HEK293 (cell line): Measurements from ENCODE around the gene DSTN.

ENCODE experiments used
- CTCF ChIA-PET: fragments of 350-600 bp; formaldehyde crosslinking; extraction: SDS; loops from one replicate; lab custom pipeline; 2021; ENCODE audit warnings: antibody characterized with exemption; lab: Yijun Ruan, JAX
- POLR2A ChIA-PET: fragments of 300-600 bp; formaldehyde crosslinking; extraction: SDS; loops from one replicate; lab custom pipeline; 2020; ENCODE audit warnings: antibody characterized with exemption, inconsistent platforms; lab: Yijun Ruan, JAX
- H3K27ac ChIP-seq: fragments of 200-500 bp; sonication (Bioruptor generic); 2 replicates; pipeline ENCODE4 v1.5.1; 2014; ENCODE audit warnings: low read depth, low read length, control low read depth, inconsistent platforms; ENCODE audit errors: extremely low read depth
- H3K36me3 ChIP-seq, 2 experiments: fragments of 200-500 bp in 1 of 2; sonication (Bioruptor generic) in 1 of 2; 1 replicate in 1 of 2; 2 replicates in 1 of 2; pipeline ENCODE4 v1.5.1; 2014 to 2017; ENCODE audit warnings: inconsistent platforms in 2 of 2, low read length in 2 of 2; ENCODE audit not compliant: control insufficient read depth in 2 of 2, insufficient read depth in 1 of 2
- H3K4me1 ChIP-seq: fragments of 200-500 bp; sonication (Bioruptor generic); 2 replicates; pipeline ENCODE4 v1.5.1; 2014; ENCODE audit warnings: mild to moderate bottlenecking, low read length, inconsistent platforms; ENCODE audit not compliant: control insufficient read depth, insufficient read depth
- H3K4me3 ChIP-seq: 2 replicates; pipeline ENCODE4 v1.5.1; 2011; ENCODE audit warnings: low read depth, mild to moderate bottlenecking, control low read depth, low read length, moderate library complexity
- H3K9me3 ChIP-seq: fragments of 200-500 bp; sonication (Bioruptor generic); 2 replicates; pipeline ENCODE4 v1.5.1; 2014; ENCODE audit warnings: low read depth, low read length, inconsistent platforms; ENCODE audit not compliant: control insufficient read depth, insufficient read depth
- BCL11B ChIP-seq: fragments of 450-650 bp; formaldehyde crosslinking; IDR thresholded peaks from 2 replicates; pipeline ENCODE4 v1.5.1; 2016; ENCODE audit warnings: low read depth, missing biosample characterization, missing genetic modification characterization
- GLIS2 ChIP-seq: fragments of 450-650 bp; formaldehyde crosslinking; IDR thresholded peaks from 2 replicates; pipeline ENCODE4 v1.5.1; 2016; ENCODE audit warnings: missing biosample characterization, missing genetic modification characterization
- HIC1 ChIP-seq: fragments of 450-650 bp; formaldehyde crosslinking; IDR thresholded peaks from 2 replicates; pipeline ENCODE4 v1.5.1; 2016; ENCODE audit warnings: missing biosample characterization, missing genetic modification characterization
- KLF1 ChIP-seq: fragments of 450-650 bp; formaldehyde crosslinking; IDR thresholded peaks from 2 replicates; pipeline ENCODE4 v1.5.1; 2016; ENCODE audit warnings: missing biosample characterization, missing genetic modification characterization
- ZBTB44 ChIP-seq: fragments of 450-650 bp; IDR thresholded peaks from 2 replicates; pipeline ENCODE4 v1.5.1; 2018; ENCODE audit warnings: missing biosample characterization, mild to moderate bottlenecking, missing genetic modification characterization
- ZFHX2 ChIP-seq: fragments of 450-650 bp; formaldehyde crosslinking; conservative IDR thresholded peaks from 2 replicates; pipeline ENCODE4 v1.5.1; 2016; ENCODE audit warnings: missing biosample characterization, missing genetic modification characterization
- ZFP37 ChIP-seq: fragments of 450-650 bp; formaldehyde crosslinking; IDR thresholded peaks from 2 replicates; pipeline ENCODE4 v1.5.1; 2016; ENCODE audit warnings: missing biosample characterization, missing genetic modification characterization
- ZNF10 ChIP-seq: fragments of 450-650 bp; formaldehyde crosslinking; IDR thresholded peaks from 2 replicates; pipeline ENCODE4 v1.5.1; 2017; ENCODE audit warnings: missing biosample characterization, missing genetic modification characterization
- ZNF133 ChIP-seq: fragments of 450-650 bp; formaldehyde crosslinking; IDR thresholded peaks from 2 replicates; pipeline ENCODE4 v1.5.1; 2016; ENCODE audit warnings: missing biosample characterization, missing genetic modification characterization
- ZNF138 ChIP-seq: fragments of 450-650 bp; formaldehyde crosslinking; IDR thresholded peaks from 2 replicates; pipeline ENCODE4 v1.5.1; 2016; ENCODE audit warnings: missing biosample characterization, missing genetic modification characterization, borderline replicate concordance
- ZNF146 ChIP-seq: fragments of 450-650 bp; formaldehyde crosslinking; IDR thresholded peaks from 2 replicates; pipeline ENCODE4 v1.5.1; 2016; ENCODE audit warnings: missing biosample characterization, missing genetic modification characterization
- ZNF175 ChIP-seq: fragments of 450-650 bp; formaldehyde crosslinking; IDR thresholded peaks from 2 replicates; pipeline ENCODE4 v1.5.1; 2016; ENCODE audit warnings: missing biosample characterization, missing genetic modification characterization
- ZNF335 ChIP-seq: fragments of 450-650 bp; formaldehyde crosslinking; conservative IDR thresholded peaks from 2 replicates; pipeline ENCODE4 v1.5.1; 2016; ENCODE audit warnings: missing biosample characterization, missing genetic modification characterization
- ZNF350 ChIP-seq: fragments of 450-650 bp; formaldehyde crosslinking; IDR thresholded peaks from 2 replicates; pipeline ENCODE4 v1.5.0; 2017; ENCODE audit warnings: missing biosample characterization, mild to moderate bottlenecking, missing genetic modification characterization
- ZNF416 ChIP-seq: fragments of 450-650 bp; formaldehyde crosslinking; IDR thresholded peaks from 2 replicates; pipeline ENCODE4 v1.5.1; 2016; ENCODE audit warnings: missing biosample characterization, missing genetic modification characterization
- ZNF510 ChIP-seq: fragments of 450-650 bp; formaldehyde crosslinking; IDR thresholded peaks from 2 replicates; pipeline ENCODE4 v1.5.1; 2018; ENCODE audit warnings: mild to moderate bottlenecking, missing genetic modification characterization, missing biosample characterization; ENCODE audit not compliant: insufficient replicate concordance
- ZNF623 ChIP-seq: fragments of 450-650 bp; formaldehyde crosslinking; IDR thresholded peaks from 2 replicates; pipeline ENCODE4 v1.5.1; 2016; ENCODE audit warnings: missing biosample characterization, missing genetic modification characterization
- ZNF664 ChIP-seq: fragments of 450-650 bp; formaldehyde crosslinking; IDR thresholded peaks from 2 replicates; pipeline ENCODE4 v1.5.1; 2016; ENCODE audit warnings: missing biosample characterization, missing genetic modification characterization
- ZNF677 ChIP-seq: fragments of 450-650 bp; IDR thresholded peaks from 2 replicates; pipeline ENCODE4 v1.5.0; 2018; ENCODE audit warnings: missing biosample characterization, mild to moderate bottlenecking, missing genetic modification characterization, moderate library complexity
- ZNF704 ChIP-seq: fragments of 450-650 bp; formaldehyde crosslinking; IDR thresholded peaks from 2 replicates; pipeline ENCODE4 v1.5.1; 2016; ENCODE audit warnings: missing biosample characterization, missing genetic modification characterization
- ZNF747 ChIP-seq: fragments of 450-650 bp; formaldehyde crosslinking; IDR thresholded peaks from 2 replicates; pipeline ENCODE4 v1.5.1; 2016; ENCODE audit warnings: missing biosample characterization, missing genetic modification characterization
- ZNF791 ChIP-seq: fragments of 450-650 bp; formaldehyde crosslinking; IDR thresholded peaks from 2 replicates; pipeline ENCODE4 v1.5.1; 2016; ENCODE audit warnings: missing biosample characterization, missing genetic modification characterization
- ZNF843 ChIP-seq: fragments of 450-650 bp; formaldehyde crosslinking; IDR thresholded peaks from 2 replicates; pipeline ENCODE4 v1.5.1; 2016; ENCODE audit warnings: missing biosample characterization, missing genetic modification characterization
- TF ChIP-seq, protein P1 (sequence below): fragments of 450-650 bp; formaldehyde crosslinking; IDR thresholded peaks from 2 replicates; pipeline ENCODE4; 2016; ENCODE audit warnings: missing biosample characterization, missing genetic modification characterization

Gene DSTN

DNA sequence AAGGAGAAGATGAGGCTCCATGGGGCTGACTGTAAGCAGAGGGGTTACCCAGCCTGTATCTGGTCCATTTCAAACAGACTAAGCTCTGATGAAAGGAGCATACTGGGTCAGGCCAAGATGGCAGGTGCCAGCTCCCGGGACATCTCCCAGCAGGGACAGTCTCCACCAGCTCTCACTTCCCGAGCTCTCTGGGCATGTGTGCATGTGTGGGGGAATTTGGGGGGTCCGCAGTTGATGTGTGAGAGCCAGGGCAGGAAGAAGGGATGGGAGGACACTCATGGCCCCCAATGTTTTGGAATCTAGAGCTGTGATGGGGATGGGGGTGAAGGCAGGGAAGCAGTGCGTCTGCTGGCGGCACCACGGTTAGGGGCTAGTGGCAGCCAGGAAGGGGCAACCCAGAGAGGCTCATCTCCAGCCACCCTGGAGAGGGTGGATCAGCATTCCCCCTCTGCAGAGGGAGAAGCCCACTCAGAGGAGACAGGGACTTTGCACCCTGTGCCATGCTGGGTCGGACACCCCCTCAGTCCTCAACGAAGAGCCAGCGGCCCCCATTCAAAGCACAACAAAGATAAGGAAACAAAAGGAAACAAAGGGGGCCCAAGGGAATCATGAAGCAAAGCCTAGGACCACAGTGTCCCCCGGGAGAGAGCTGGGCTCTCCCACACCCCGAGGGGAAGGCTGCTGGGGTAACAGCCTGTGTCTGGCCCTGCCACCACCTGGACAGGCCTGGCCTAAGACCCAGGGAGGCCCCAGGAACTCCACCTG, 52.4 kb downstream of the DSTN start:
- Histone ChIP-seq H3K4me1 (no peaks in the 10 kb centered on the region), H3K9me3 (no peaks in the 10 kb centered on the region), H3K4me3 (no peak overlapping the region), H3K36me3 (peaks cover 3 to 92% of the 10 kb centered on the region in 2 experiments; a peak in 2 of 3 replicates), H3K27ac (no peak overlapping the region)
- ChIA-PET CTCF (interaction anchor here (1.1 to 1.8 kb wide), 3 partner anchors 12 to 315 kb away, joined by 3 to 5 read pairs (median 3); no protein-coding TSS in a partner anchor), POLR2A (no interaction called here)
- TF ChIP-seq ZFP37 (tag by site-specific recombination) (no peak), ZNF664 (no peak), ZNF10 (tag by site-specific recombination) (no peak), ZNF175 (tag by site-specific recombination) (no peak), KLF1 (tag by site-specific recombination) (no peak), ZNF843 (tag by site-specific recombination) (no peak), ZNF791 (tag by site-specific recombination) (no peak), ZNF133 (tag by site-specific recombination) (no peak), ZNF704 (tag by site-specific recombination) (no peak), ZNF747 (tag by site-specific recombination) (no peak), ZNF146 (tag by site-specific recombination) (no peak), HIC1 (no peak), ZNF510 (tag by site-specific recombination) (no peak), ZNF335 (tag by site-specific recombination) (no peak), ZNF416 (tag by site-specific recombination) (no peak), ZNF623 (no peak), ZNF138 (tag by site-specific recombination) (no peak), ZNF677 (no peak)
- TF ChIP-seq, protein P1, sequence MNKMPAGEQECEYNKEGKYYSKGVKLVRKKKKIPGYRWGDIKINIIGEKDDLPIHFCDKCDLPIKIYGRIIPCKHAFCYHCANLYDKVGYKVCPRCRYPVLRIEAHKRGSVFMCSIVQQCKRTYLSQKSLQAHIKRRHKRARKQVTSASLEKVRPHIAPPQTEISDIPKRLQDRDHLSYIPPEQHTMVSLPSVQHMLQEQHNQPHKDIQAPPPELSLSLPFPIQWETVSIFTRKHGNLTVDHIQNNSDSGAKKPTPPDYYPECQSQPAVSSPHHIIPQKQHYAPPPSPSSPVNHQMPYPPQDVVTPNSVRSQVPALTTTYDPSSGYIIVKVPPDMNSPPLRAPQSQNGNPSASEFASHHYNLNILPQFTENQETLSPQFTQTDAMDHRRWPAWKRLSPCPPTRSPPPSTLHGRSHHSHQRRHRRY (tag by site-specific recombination), result no peak

GRCh38 chr20:17622851-17623508, 53.1 kb downstream of the DSTN start:
- ChIA-PET POLR2A (no interaction called here), CTCF (interaction anchor here (0.7 to 1.8 kb wide), 3 partner anchors 13 to 315 kb away, joined by 3 to 5 read pairs (median 3); no protein-coding TSS in a partner anchor)
- TF ChIP-seq ZBTB44 (tag by site-specific recombination) (no peak), BCL11B (tag by site-specific recombination) (no peak), ZNF350 (tag by site-specific recombination) (no peak), ZFHX2 (tag by site-specific recombination) (no peak), GLIS2 (tag by site-specific recombination) (no peak), ZNF677 (no peak)
- no peaks in the 10 kb centered on the region for H3K4me1 ChIP-seq
- H3K4me3 ChIP-seq, result no peak overlapping the region
- peaks cover 3 to 94% of the 10 kb centered on the region in 2 experiments; a peak in 2 of 3 replicates for H3K36me3 ChIP-seq
- H3K9me3 ChIP-seq, result no peaks in the 10 kb centered on the region
- no peak overlapping the region for H3K27ac ChIP-seq
